Kidney capillary endothelial cell (primary cell): Measurements from ENCODE around the gene SEL1L.
"Not testable (repeated sequence)": the region's sequence is repeated elsewhere in the genome, so short reads cannot be mapped to it uniquely, and the experiment has no call there.

Experiments
- DNase-seq: peaks from one replicate; pipeline ENCODE4 v3.0.0-alpha.2; 2018; ENCODE audit warnings: low spot score

SEL1L gene

GRCh38 chr14:81447021-81447764 lies 86.5 kb downstream of the SEL1L start:
- DNase-seq: no peak

GRCh38 chr14:81446279-81447007 lies 87.2 kb downstream of the SEL1L start:
- DNase-seq: no peak

- no peak for DNase-seq
Observed at GRCh38 chr14:81441626-81442134, 92.0 kb downstream of the SEL1L start.

- DNase-seq: no peak
Observed at GRCh38 chr14:81440041-81440440, 93.6 kb downstream of the SEL1L start.

- DNase-seq: no peak
Observed at GRCh38 chr14:81437244-81437643, 96.4 kb downstream of the SEL1L start.

- peak; percentile 51 for DNase-seq
Observed at GRCh38 chr14:81436296-81437138, 97.1 kb downstream of the SEL1L start.

GRCh38 chr14:81435391-81436295 lies 98.0 kb downstream of the SEL1L start:
- peak; percentile 36 for DNase-seq

- no peak for DNase-seq
Observed at GRCh38 chr14:81435048-81435390, 98.6 kb downstream of the SEL1L start.

- no peak for DNase-seq
Observed at GRCh38 chr14:81434230-81434629, 99.4 kb downstream of the SEL1L start.

GRCh38 chr14:81433378-81433777 lies 100.3 kb downstream of the SEL1L start:
- DNase-seq: no peak

GRCh38 chr14:81432219-81432661 lies 101.4 kb downstream of the SEL1L start:
- no peak for DNase-seq

- no peak for DNase-seq
Observed at GRCh38 chr14:81430235-81430634, 103.4 kb downstream of the SEL1L start.

GRCh38 chr14:81429749-81430148 lies 103.9 kb downstream of the SEL1L start:
- DNase-seq: not testable (repeated sequence)

GRCh38 chr14:81429028-81429427 lies 104.6 kb downstream of the SEL1L start:
- DNase-seq: no peak

- DNase-seq: no peak
Observed at GRCh38 chr14:81427348-81428058, 106.2 kb downstream of the SEL1L start.

- no peak for DNase-seq
Observed at GRCh38 chr14:81423504-81423903, 110.1 kb downstream of the SEL1L start.
